IMR-90 (cell line): ENCODE results near the gene COL13A1. TPM values are rescaled to one million over a fixed set of nuclear protein-coding genes. Genes with fewer than 3 reads are reported as not detected.

Source experiments
- ATAC-seq: fragments of 200-7000 bp; cut with Tn5 transposase; 2 replicates; pipeline ENCODE4 v1.9.1; 2020; ENCODE audit warnings: low read depth, mild to moderate bottlenecking, moderate library complexity
- BruUV-seq: library from RNA; stranded (reverse); fragments of 400-500 nt; replicated peaks from 2 replicates; lab custom pipeline; 2021; lab: Mats Ljungman, UMichigan
- CTCF ChIA-PET: fragments of 300-600 bp; formaldehyde crosslinking; extraction: SDS; loops from one replicate; lab custom pipeline; 2021; ENCODE audit warnings: antibody characterized with exemption; lab: Yijun Ruan, JAX
- POLR2A ChIA-PET: fragments of 300-600 bp; sonication (Branson Sonifier 250); formaldehyde crosslinking; loops from one replicate; lab custom pipeline; 2022; ENCODE audit warnings: antibody characterized with exemption; ENCODE audit not compliant: unreplicated experiment; lab: Charles Lee
- DNase-seq: peaks from one replicate; pipeline ENCODE4 v3.0.0; 2013
- H2AFZ ChIP-seq: replicated peaks from 2 replicates; pipeline ENCODE3; 2013; ENCODE audit warnings: low read length, mild to moderate bottlenecking; ENCODE audit not compliant: poor library complexity
- H2AK5ac ChIP-seq: 2 replicates; pipeline ENCODE4 v1.6.1; 2013; ENCODE audit warnings: low read depth, low read length, inconsistent platforms
- H2AK9ac ChIP-seq: replicated peaks from 2 replicates; pipeline ENCODE3; 2013; ENCODE audit warnings: mild to moderate bottlenecking, low read depth, low read length, moderate library complexity; ENCODE audit not compliant: poor library complexity
- H2BK120ac ChIP-seq: 2 replicates; pipeline ENCODE4 v1.6.1; 2013; ENCODE audit warnings: low read depth, low read length, inconsistent platforms
- H2BK15ac ChIP-seq: 3 replicates; pipeline ENCODE4 v1.6.1; 2013; ENCODE audit warnings: low read depth, low read length, inconsistent platforms
- H2BK20ac ChIP-seq: 2 replicates; pipeline ENCODE4 v1.6.1; 2013; ENCODE audit warnings: low read depth, mild to moderate bottlenecking, inconsistent platforms, low read length, moderate library complexity
- H2BK5ac ChIP-seq: 2 replicates; pipeline ENCODE4 v1.6.1; 2013; ENCODE audit warnings: mild to moderate bottlenecking, low read depth, low read length, inconsistent platforms; ENCODE audit not compliant: poor library complexity, severe bottlenecking
- H3K14ac ChIP-seq: replicated peaks from 2 replicates; pipeline ENCODE4 v1.6.1; 2013; ENCODE audit warnings: low read depth, low read length, inconsistent platforms
- H3K18ac ChIP-seq: 2 replicates; pipeline ENCODE4 v1.6.1; 2013; ENCODE audit warnings: low read depth, low read length, control low read depth
- H3K23ac ChIP-seq: 2 replicates; pipeline ENCODE4 v1.6.1; 2013; ENCODE audit warnings: low read depth, low read length, inconsistent platforms
- H3K27ac ChIP-seq: 2 replicates; pipeline ENCODE4 v1.5.1; 2013; ENCODE audit warnings: mild to moderate bottlenecking, control low read depth, low read length; ENCODE audit not compliant: insufficient read depth
- H3K27me3 ChIP-seq: 2 replicates; pipeline ENCODE4 v1.6.1; 2013; ENCODE audit warnings: low read length; ENCODE audit not compliant: control insufficient read depth, insufficient read depth
- H3K36me3 ChIP-seq: 2 replicates; pipeline ENCODE4 v1.6.1; 2013; ENCODE audit warnings: low read length, mixed read lengths; ENCODE audit not compliant: control insufficient read depth, insufficient read depth
- H3K4ac ChIP-seq: 2 replicates; pipeline ENCODE4 v1.6.1; 2013; ENCODE audit warnings: low read depth, low read length, inconsistent platforms
- H3K4me1 ChIP-seq: 2 replicates; pipeline ENCODE4 v1.6.1; 2013; ENCODE audit warnings: low read length, mixed read lengths; ENCODE audit not compliant: control insufficient read depth, insufficient read depth
- H3K4me2 ChIP-seq: 2 replicates; pipeline ENCODE4 v1.6.1; 2013; ENCODE audit warnings: low read depth, mild to moderate bottlenecking, control low read depth, low read length, moderate library complexity
- H3K4me3 ChIP-seq: 2 replicates; pipeline ENCODE4 v1.5.1; 2013; ENCODE audit warnings: low read depth, mild to moderate bottlenecking, control low read depth, low read length, moderate library complexity; ENCODE audit not compliant: insufficient read depth
- H3K56ac ChIP-seq: 2 replicates; pipeline ENCODE4 v1.6.1; 2013; ENCODE audit warnings: low read length, inconsistent platforms; ENCODE audit not compliant: insufficient read depth; ENCODE audit errors: extremely low read depth
- H3K79me1 ChIP-seq, 2 experiments: 2 replicates each; pipeline ENCODE4 v1.6.1; 2013; ENCODE audit warnings: low read length in 2 of 2, inconsistent platforms in 1 of 2, low read depth in 1 of 2
- H3K9ac ChIP-seq: 2 replicates; pipeline ENCODE4 v1.6.1; 2013; ENCODE audit warnings: low read depth, low read length, control low read depth
- H3K9me1 ChIP-seq: 2 replicates; pipeline ENCODE4 v1.6.1; 2013; ENCODE audit warnings: low read length, inconsistent platforms; ENCODE audit not compliant: insufficient read depth
- H3K9me3 ChIP-seq: 2 replicates; pipeline ENCODE4 v1.6.1; 2013; ENCODE audit warnings: low read length; ENCODE audit not compliant: control insufficient read depth, insufficient read depth
- H4K20me1 ChIP-seq: 2 replicates; pipeline ENCODE4 v1.6.1; 2013; ENCODE audit warnings: low read length, inconsistent platforms; ENCODE audit not compliant: insufficient read depth
- H4K5ac ChIP-seq: 2 replicates; pipeline ENCODE4 v1.6.1; 2013; ENCODE audit warnings: mild to moderate bottlenecking, low read depth, low read length, control low read depth
- H4K8ac ChIP-seq, 2 experiments: 2 replicates each; pipeline ENCODE4 v1.6.1; 2013; ENCODE audit warnings: low read depth in 2 of 2, low read length in 2 of 2, control low read depth in 1 of 2, inconsistent platforms in 1 of 2
- H4K91ac ChIP-seq: 2 replicates; pipeline ENCODE4 v1.6.1; 2013; ENCODE audit warnings: low read depth, low read length, inconsistent platforms; ENCODE audit not compliant: insufficient read depth
- CEBPB ChIP-seq: IDR thresholded peaks from 2 replicates; pipeline ENCODE4 v1.6.1; 2012; ENCODE audit warnings: low read depth, low read length, improper control_type of control experiment
- CHD1 ChIP-seq: IDR thresholded peaks from 2 replicates; pipeline ENCODE4 v1.6.1; 2012; ENCODE audit warnings: low read depth, low read length, improper control_type of control experiment
- ELK1 ChIP-seq: fragments of 150-350 bp; IDR thresholded peaks from 2 replicates; pipeline ENCODE4 v1.6.1; 2016; ENCODE audit warnings: low read depth, mild to moderate bottlenecking, low read length, moderate library complexity, borderline replicate concordance
- FOS ChIP-seq: fragments of 150-350 bp; IDR thresholded peaks from 2 replicates; pipeline ENCODE4 v1.6.1; 2016; ENCODE audit warnings: low read depth, low read length
- MAZ ChIP-seq: IDR thresholded peaks from 2 replicates; pipeline ENCODE4 v1.6.1; 2012; ENCODE audit warnings: low read depth, mild to moderate bottlenecking, low read length, improper control_type of control experiment, moderate library complexity, borderline replicate concordance
- MXI1 ChIP-seq: IDR thresholded peaks from 2 replicates; pipeline ENCODE4 v1.6.1; 2012; ENCODE audit warnings: low read depth, mild to moderate bottlenecking, low read length, moderate library complexity, borderline replicate concordance
- NFE2L2 ChIP-seq: fragments of 150-350 bp; IDR thresholded peaks from 2 replicates; pipeline ENCODE4 v1.6.1; 2016; ENCODE audit warnings: low read depth, mild to moderate bottlenecking, low read length
- POLR2A ChIP-seq: IDR thresholded peaks from 2 replicates; pipeline ENCODE4 v1.6.1; 2012; ENCODE audit warnings: mild to moderate bottlenecking, low read depth, low read length
- RFX5 ChIP-seq: IDR thresholded peaks from 2 replicates; pipeline ENCODE4 v1.8.0; 2012; ENCODE audit warnings: low read depth, mild to moderate bottlenecking, low read length, moderate library complexity
- SMC3 ChIP-seq: fragments of 150-350 bp; IDR thresholded peaks from 2 replicates; pipeline ENCODE4 v1.6.1; 2016; ENCODE audit warnings: low read depth, mild to moderate bottlenecking, antibody characterized with exemption, low read length, moderate library complexity
- USF2 ChIP-seq: fragments of 150-350 bp; IDR thresholded peaks from 2 replicates; pipeline ENCODE4 v1.6.1; 2017; ENCODE audit warnings: mild to moderate bottlenecking, antibody characterized with exemption, low read length, low read depth
- WGBS, 2 experiments: methylation state at CpG; one replicate each; pipeline versions ENCODE4 v1.1.5 to v1.1.7; 2013; ENCODE audit warnings: missing lambda C conversion rate in 2 of 2; ENCODE audit not compliant: insufficient read length in 1 of 2; ENCODE audit errors: extremely low coverage in 2 of 2; 5-methylcytosine and 5-hydroxymethylcytosine counted together
- dilution Hi-C: fragments of 300-500 bp; cut with HindIII; formaldehyde crosslinking; loops from one replicate; pipeline ENCODE4 v1.14.3; 2018; ENCODE audit warnings: low sequenced_read_pairs; ENCODE audit not compliant: unreplicated experiment
- in situ Hi-C: fragments of 300-500 bp; cut with MboI; formaldehyde crosslinking; loops from 3 replicates; pipeline ENCODE4 v1.14.3; 2019; ENCODE audit warnings: low sequenced_read_pairs, inconsistent platforms, mixed read lengths
- intact Hi-C: fragments of 100-400 bp; cut with micrococcal nuclease; formaldehyde crosslinking; loops from 2 replicates; pipeline ENCODE4 v1.10.0; 2022
- polyA plus RNA-seq, 3 experiments: library from polyadenylated mRNA; depleted of rRNA; stranded (reverse); fragments of >200 nt; gene quantifications; 2 replicates each; pipeline ENCODE4 v1.2.3, GENCODE V29; 2012; ENCODE audit warnings: low replicate concordance in 1 of 3
- total RNA-seq: library from RNA; depleted of rRNA; stranded (reverse); fragments of >200 nt; gene quantifications from 2 replicates; pipeline ENCODE4 v1.2.3, GENCODE V29; 2012

COL13A1 gene
- total and polyA plus RNA-seq, 2 of the 4 experiments (the other 2 are of a cell fraction), result 12.2 to 31.3 TPM

GRCh38 chr10:69876931-69877330, 75.2 kb downstream of the COL13A1 start:
- H3K36me3 ChIP-seq, result no peaks in the 10 kb centered on the region

More at GRCh38 chr10:69876931-69877330, 75.2 kb downstream of the COL13A1 start:
- Histone ChIP-seq H4K91ac (no peak overlapping the region), H3K4me2 (no peak overlapping the region), H2AK5ac (no peak overlapping the region; the same call in 1 of the 2 replicates), H3K4me1 (no peaks in the 10 kb centered on the region), H3K79me1 (peaks cover 0 to 15% of the 10 kb centered on the region in 2 experiments; a peak in 2 of 4 replicates), H2BK5ac (no peak overlapping the region), H3K14ac (no peak overlapping the region), H3K23ac (no peak overlapping the region), H3K9me3 (no peaks in the 10 kb centered on the region), H2BK120ac (no peak overlapping the region), H2BK20ac (no peak overlapping the region), H4K20me1 (no peaks in the 10 kb centered on the region), H2AFZ (no peak overlapping the region), H3K9me1 (peaks cover 15% of the 10 kb centered on the region), H4K5ac (no peak overlapping the region), H2BK15ac (no peak overlapping the region), H3K9ac (no peak overlapping the region), H2AK9ac (no peak overlapping the region), H3K18ac (no peak overlapping the region), H3K56ac (no peak overlapping the region), H3K27me3 (no peaks in the 10 kb centered on the region), H4K8ac (no peak overlapping the region), H3K4me3 (no peak overlapping the region), H3K27ac (no peak overlapping the region), H3K4ac (no peak overlapping the region)
- DNase-seq (no peak), ATAC-seq (no peak)
- WGBS, 2 experiments, result no CpG with 5 or more reads among the region's 3 CpGs
- POLR2A ChIA-PET, result no interaction called here
- CTCF ChIA-PET, result no interaction called here
- dilution Hi-C loops (no loop called here), in situ Hi-C loops (no loop called here), intact Hi-C loops (no loop called here)
- no TSS peak for BruUV-seq
- TF ChIP-seq CHD1 (no peak), POLR2A (no peak), MAZ (no peak), ELK1 (no peak), RFX5 (no peak), CEBPB (no peak), MXI1 (no peak), SMC3 (no peak), FOS (no peak), USF2 (no peak), NFE2L2 (no peak)
